NCI-H128 (cell line): ENCODE results near the gene GOLPH3L.
"Not testable (repeated sequence)": the region's sequence is repeated elsewhere in the genome, so short reads cannot be mapped to it uniquely, and the experiment has no call there.

Experiments
- DNase-seq: peaks from one replicate; lab custom pipeline; 2025; ENCODE audit not compliant: unreplicated experiment; lab: John Stamatoyannopoulos, UW

GOLPH3L gene

DNA sequence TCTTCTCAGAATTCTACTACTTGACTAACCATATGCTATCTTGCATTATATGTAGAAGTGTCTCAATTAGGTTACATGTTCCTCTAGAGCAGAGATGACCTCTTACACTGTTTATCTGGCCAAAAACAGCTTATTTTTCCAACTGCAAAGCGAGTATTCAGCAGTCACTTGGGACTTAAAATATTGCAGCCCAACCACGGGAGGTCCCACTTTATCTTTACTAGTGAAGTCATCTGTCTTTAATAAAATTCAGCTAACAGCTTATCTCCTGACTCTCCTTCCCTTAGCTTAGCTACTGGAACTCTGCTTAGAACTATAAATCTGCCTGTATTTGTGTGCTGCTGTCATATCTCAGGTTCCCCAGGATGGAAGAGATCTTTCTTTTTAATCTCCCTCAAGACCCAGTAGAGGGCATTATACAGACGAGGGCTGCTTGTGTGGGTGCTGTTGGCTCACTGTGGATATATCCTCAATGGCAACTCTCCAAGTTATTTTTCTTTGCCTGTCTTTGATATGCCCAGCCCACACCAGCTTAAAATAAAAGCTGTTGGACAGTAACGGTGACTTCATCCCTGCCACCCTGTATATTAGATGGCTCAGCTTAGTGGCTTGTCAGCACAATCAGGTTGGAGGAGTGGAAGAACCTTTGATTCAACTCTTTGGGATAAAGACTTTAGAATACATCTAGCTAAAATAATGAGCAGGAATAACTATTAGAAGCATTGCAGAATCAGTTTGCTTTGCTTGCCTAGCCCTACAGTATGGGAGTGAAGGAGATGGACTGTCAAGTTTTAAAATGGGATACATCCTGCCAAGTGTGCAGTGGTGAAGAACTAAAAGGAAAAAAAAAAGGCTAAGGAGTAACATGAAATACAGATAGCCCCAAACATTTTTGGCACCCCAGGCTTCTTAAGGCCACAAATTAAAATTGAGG is 77.1 kb downstream of the GOLPH3L start:
- DNase-seq: no peak

DNA sequence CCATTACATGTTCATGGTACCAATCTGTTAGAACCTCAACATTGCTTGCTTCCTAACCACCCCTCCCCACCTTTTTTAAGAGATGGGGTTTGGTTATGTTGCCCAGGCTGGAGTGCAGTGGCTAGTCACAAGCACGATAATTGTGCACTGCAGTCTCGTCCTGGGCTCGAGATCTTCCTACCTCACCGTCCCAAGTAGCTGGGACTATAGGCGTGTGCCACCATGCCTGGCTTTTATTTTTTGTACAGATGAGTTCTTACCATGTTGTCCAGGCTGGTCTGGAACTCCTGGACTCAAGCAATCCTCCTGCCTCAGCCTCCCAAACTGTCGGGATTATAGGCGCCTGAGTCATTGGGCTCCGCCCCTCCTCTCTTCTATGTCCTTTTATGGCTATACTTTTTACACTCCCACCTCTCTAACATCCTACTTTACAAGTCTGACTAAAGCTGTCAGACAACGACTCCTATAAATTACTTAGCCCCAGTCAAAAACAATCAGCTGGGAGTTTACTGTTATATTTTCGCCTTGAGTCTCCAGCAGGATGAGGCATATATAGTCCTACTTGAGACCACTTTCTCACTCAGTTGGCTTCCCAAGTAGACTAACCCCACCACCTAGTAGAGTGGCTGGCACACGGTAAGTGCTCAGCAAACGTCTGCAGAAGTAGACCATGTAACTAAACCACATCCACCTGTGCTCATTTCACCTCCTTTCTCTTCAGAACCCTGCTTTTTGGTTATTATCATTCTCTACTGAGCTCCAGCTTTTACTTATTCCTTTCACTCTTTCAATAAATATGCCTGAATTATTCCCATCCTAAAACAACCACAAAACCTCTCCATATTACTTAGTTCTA is 81.4 kb downstream of the GOLPH3L start:
- DNase-seq: no peak

DNA sequence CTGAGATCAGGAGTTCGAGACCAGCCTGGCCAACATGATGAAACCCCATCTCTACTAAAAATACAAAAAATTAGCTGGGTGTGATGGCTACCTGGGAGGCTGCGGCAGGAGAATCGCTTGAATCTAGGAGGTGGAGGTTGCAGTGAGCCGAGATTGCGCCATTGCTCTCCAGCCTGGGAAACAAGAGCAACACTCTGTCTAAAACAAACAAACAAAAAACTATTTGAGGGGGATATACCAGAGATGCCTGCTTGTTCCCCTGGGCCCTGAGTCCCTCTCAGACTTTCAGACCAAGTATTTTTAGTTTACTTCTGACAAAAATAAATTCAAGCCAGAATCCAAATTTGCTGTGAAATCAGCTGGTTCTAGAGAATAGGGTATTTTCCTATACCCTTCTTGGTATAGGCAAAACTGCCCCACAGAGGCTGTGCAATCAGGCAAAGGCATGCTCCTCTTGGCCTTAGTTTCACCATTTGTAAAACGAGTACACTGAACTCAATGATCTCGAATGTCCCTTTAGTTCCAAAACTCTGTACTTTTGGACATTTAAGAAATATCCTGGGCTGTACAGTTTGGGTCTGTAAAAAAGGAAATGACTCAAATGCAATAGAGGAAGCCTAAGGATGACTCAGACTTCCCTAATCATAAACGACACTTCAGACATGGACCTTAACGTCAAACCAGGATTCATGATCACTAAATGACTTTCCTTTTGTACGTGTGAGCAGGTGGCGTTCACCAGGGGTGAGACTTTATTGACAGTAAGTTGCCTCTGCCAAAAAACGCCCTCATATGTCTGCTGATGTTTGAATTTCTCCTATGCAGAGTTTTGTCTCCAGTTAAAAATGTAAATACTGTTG is 83.7 kb downstream of the GOLPH3L start:
- DNase-seq: no peak

DNA sequence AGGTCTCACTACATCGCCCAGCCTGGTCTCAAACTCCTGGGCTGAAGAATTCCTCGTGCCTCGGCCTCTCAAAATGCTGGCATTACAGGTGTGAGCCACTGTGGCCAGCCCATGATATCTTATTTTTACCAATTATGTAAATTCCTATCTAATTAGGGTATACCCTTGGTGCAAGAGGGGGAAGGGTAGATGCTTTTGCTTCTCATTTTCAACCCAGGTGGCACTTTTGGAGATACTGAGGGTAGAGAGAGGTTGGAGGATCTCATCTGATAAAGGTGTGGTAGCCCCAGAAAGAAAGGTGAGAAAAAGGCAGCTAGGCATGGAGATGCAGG is 85.0 kb downstream of the GOLPH3L start:
- no peak for DNase-seq

DNA sequence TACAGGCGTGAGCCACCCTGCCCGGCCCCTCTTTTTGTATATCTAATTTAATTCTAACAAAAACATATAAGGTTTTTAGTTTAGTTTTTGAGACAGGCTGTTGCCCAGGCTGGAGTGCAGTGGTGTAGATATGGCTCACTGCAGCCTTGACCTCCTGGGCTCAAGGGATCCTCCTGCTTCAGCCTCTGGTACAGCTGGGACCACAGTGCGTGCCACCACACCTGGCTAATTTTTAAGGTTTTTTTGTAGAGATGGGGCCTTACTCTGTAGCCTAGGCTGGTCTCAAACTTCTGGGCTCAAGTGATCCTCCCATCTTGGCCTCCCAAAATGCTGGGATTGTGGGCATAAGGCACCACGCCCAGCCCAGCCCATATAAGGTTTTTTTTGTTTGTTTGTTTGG is 86.4 kb downstream of the GOLPH3L start:
- DNase-seq: no peak

DNA sequence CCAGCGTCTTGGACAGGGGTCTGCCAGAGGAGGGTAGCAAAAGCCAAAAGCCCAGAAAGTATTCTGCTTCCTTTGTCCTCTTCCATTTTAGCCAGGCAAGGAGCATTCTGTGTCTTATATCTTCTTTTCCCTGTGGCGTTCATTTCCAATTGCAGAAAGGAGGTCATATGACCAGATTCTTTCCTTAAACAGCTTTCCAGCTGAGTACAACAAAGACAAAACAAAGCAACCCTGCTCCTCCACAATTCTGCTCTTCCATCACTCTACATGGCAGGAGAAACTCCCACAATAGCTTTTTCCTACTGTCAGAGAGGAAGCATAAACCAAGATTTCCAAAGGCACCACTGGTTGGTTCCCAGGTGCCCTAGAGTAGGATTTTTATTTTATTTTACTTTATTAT is 87.2 kb downstream of the GOLPH3L start:
- DNase-seq: no peak

DNA sequence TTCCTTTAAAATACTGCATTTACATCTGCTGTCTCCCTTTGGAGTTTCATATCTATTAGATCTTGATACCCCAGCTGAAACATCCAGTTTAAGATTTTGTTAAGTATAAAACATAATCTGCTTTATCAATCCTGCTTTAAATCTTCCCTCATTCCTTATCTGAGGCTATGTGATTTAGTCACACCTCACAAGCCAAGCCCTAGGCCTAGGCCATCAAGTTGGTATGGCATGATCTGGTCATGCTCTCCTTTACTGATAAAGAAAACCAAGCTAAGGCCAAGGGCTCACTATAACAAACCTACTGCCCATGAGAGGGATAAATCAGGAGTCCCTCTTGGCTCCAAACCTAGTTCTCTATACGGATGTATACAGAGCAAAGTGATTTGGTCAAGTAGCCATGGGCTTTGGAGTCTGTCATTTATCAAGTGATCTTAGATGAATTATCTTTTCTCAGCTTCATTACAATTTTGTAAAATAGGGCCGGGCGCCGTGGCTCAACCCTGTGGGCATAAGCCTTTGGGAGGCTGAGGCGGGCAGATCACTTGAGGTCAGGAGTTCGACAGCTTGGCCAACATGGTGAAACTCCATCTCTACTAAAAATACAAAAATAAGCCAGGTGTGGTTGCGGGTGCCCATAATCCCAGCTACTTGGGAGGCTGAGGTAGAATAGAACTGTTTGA is 90.4 kb downstream of the GOLPH3L start:
- DNase-seq: no peak

DNA sequence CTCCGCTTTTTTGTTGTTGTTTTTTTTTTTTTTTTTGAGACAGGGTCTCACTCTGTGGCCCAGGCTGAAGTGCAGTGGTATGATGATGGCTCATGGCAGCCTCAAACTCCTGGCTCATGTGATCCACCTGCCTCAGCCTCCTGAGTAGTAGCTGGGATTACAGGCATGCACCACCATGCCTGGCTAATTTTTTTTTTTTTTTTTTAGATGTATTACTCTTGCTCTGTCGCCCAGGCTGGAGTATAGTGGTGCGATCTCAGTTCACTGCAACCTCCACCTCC is 91.6 kb downstream of the GOLPH3L start:
- DNase-seq: not testable (repeated sequence)

DNA sequence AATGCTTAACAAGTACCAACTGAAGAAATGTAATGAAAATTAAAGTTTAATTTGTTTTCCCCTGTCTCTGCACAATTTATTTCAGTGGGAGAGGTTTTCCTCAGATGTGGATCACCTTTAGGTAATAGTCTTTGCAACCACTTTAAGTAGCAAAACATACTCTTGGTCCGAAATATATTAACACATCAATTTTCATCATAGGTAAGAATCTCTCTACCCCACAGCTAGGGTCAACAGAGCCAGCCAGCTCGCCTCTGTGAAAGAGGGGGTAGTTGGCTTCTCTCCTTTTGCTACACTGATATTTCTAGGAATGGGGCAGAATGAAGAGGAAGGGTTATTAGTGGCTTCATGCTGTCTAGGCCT is 92.7 kb downstream of the GOLPH3L start:
- no peak for DNase-seq

DNA sequence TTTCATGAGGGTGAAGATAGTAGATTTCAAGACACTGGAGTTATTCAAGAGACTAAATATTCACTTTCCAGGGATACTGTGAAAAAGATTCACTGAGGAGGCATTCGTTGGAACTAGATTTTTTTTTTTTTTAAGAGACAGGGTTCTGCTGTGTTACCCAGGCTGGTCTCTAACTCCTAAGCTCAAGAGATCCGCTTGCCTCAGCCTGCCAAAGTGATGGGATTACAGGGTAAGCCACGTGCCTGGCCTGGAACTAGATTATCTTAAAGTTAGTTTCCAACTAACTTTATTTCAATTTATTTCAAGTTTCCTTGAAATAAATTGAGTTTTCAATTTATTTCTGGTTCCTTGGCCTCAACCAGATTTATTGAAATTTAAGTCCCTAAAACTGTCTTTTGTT is 93.2 kb downstream of the GOLPH3L start:
- no peak for DNase-seq

DNA sequence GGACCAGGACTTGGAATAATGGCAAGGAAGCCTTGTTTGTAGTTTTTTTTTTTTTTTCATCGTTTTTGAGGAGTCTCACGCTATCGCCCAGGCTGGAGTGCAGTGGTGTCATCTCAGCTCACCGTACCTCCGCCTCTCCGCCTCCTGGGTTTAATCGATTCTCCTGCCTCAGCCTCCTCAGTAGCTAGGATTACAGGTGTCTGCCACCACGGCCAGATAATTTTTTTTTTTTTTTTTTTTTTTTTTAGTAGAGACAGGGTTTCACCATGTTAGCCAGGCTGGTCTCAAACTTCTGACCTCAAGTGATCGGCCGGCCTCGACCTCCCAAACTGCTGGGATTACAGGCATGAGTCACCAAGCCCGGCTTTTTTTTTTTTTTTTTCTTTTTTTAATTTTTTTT is 94.6 kb downstream of the GOLPH3L start:
- not testable (repeated sequence) for DNase-seq

DNA sequence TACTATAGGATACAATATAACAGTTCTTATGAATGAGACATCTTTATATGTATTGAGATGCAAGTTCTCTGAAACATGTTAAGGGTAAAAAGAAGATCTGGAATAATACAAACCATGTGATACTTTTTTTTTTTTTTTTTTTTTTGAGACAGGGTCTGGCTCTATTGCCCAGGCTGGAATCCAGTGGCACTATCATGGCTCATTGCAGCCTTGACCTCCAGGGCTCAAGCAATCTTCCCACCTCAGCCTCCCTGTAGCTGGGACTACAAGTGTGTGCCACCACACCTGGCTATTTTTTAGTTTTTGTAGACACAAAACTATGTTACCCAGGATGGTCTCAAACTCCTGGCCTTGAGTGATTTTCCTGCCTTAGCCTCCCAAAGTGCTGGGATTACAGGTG is 95.4 kb downstream of the GOLPH3L start:
- no peak for DNase-seq

DNA sequence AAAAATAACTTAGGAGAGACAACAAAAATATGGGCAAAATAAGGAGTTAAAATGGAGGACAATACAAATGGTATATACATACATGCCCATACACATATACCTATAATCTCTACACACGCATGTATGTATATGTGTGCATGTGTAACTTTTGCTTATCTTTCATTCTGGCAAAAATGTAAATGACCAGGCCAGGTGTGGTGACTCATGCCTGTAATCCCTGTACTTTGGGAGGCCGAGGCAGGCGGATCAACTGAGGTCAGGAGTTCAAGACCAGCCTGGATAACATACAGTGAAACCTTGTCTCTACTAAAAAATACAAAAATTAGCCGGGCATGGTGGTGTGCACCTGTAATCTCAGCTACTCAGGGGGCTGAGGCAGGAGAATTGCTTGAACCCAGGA is 98.6 kb downstream of the GOLPH3L start:
- not testable (repeated sequence) for DNase-seq

DNA sequence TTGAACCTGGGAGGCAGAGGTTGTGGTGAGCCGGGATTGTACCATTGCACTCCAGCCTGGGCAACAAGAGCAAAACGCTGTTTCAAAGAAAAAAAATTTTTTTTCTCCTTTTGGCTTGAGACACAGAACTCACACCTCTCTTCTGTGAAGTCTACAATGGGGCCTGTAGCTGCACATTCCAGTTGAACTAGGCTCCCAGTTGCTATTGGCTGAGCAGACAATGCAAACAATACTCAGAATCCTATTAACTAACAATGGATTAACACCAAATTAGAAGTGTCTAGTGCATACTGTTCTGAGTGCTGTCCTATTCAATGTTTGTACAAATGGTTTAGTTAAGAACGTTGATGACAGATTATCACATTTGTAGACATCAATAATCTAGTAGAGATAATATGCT is 100.0 kb downstream of the GOLPH3L start:
- no peak for DNase-seq
